Neutrophil (primary cell): Measurements from ENCODE around the gene FAM199X.
"Not testable (repeated sequence)": the region's sequence is repeated elsewhere in the genome, so short reads cannot be mapped to it uniquely, and the experiment has no call there.

Experiments used
- H3K27ac ChIP-seq: fragments of 200-600 bp; sonication (generic); 2 replicates; pipeline ENCODE4 v1.5.1; 2016; ENCODE audit warnings: mild to moderate bottlenecking, moderate library complexity
- H3K27me3 ChIP-seq: fragments of 200-600 bp; sonication (generic); 2 replicates; pipeline ENCODE4 v1.6.0; 2016; ENCODE audit warnings: mild to moderate bottlenecking
- H3K36me3 ChIP-seq: fragments of 200-600 bp; sonication (generic); 2 replicates; pipeline ENCODE4 v1.5.1; 2017
- H3K4me1 ChIP-seq, 2 experiments: fragments of 200-600 bp in 1 of 2; sonication (generic) in 1 of 2; 1 replicate in 1 of 2; 2 replicates in 1 of 2; pipeline versions ENCODE4 v1.5.1 to v1.6.1; 2013 to 2016; ENCODE audit warnings: low read depth in 1 of 2, low read length in 1 of 2, mild to moderate bottlenecking in 1 of 2, moderate library complexity in 1 of 2; ENCODE audit not compliant: control insufficient read depth in 1 of 2, insufficient read depth in 1 of 2
- H3K4me3 ChIP-seq, 2 experiments: fragments of 200-600 bp in 1 of 2; sonication (generic) in 1 of 2; 1 replicate in 1 of 2; 2 replicates in 1 of 2; pipeline ENCODE4 v1.5.1; 2013 to 2016; ENCODE audit warnings: low read depth in 1 of 2, low read length in 1 of 2, mild to moderate bottlenecking in 1 of 2, moderate library complexity in 1 of 2
- H3K9me3 ChIP-seq: fragments of 200-600 bp; sonication (generic); 2 replicates; pipeline ENCODE4 v1.5.1; 2016
- TF ChIP-seq, protein P1 (sequence below): fragments of 200-600 bp; sonication (generic); IDR thresholded peaks from 2 replicates; pipeline ENCODE4 v1.5.1; 2016; ENCODE audit warnings: antibody characterized with exemption

The FAM199X gene

DNA sequence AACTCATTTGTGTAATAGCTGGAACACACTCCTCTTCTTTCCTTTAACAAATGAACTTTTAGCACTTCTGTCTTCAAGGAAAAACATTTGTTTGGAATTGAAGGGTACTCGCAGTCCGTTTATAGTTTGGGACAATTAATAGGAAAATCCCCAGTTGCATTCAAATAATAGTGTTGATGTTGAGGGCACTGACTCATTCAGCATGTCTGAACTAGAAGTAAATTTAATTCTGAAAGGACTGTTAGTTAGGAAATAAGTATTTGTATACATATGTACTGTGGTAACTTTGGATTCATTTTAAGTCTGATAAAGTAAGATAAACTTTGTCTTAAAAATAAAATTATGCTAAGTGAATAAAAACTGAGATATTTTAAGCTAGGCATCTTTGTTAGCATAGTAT is 27.2 kb downstream of the FAM199X start:
- H3K27ac ChIP-seq = no peak overlapping the region
- TF ChIP-seq, protein P1, sequence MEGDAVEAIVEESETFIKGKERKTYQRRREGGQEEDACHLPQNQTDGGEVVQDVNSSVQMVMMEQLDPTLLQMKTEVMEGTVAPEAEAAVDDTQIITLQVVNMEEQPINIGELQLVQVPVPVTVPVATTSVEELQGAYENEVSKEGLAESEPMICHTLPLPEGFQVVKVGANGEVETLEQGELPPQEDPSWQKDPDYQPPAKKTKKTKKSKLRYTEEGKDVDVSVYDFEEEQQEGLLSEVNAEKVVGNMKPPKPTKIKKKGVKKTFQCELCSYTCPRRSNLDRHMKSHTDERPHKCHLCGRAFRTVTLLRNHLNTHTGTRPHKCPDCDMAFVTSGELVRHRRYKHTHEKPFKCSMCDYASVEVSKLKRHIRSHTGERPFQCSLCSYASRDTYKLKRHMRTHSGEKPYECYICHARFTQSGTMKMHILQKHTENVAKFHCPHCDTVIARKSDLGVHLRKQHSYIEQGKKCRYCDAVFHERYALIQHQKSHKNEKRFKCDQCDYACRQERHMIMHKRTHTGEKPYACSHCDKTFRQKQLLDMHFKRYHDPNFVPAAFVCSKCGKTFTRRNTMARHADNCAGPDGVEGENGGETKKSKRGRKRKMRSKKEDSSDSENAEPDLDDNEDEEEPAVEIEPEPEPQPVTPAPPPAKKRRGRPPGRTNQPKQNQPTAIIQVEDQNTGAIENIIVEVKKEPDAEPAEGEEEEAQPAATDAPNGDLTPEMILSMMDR = no peak
- H3K36me3 ChIP-seq = peaks cover 40% of the 10 kb centered on the region
- H3K27me3 ChIP-seq = no peaks in the 10 kb centered on the region
- no peak overlapping the region for H3K4me3 ChIP-seq
- no peaks in the 10 kb centered on the region for H3K9me3 ChIP-seq
- H3K4me1 ChIP-seq = no peaks in the 10 kb centered on the region

DNA sequence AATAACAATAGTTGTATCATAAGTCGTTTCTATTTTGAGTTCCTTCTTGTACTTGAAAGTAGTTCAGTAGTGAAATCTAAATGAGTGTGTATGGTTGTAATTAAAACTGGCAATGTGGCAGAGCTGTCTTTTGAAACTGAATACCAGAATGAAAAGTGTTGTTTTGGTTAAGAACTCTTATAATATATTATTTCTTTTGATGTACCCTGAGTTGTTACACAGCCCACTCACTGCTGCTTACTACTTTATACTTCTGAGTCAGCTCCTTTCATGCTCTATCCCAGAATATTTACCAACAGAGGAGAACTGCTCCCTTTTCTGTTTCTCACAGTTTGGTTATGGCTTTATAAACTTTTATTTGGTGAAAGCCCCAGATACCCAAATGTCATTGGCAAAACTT is 28.8 kb downstream of the FAM199X start:
- no peak overlapping the region for H3K27ac ChIP-seq
- TF ChIP-seq, protein P1 = no peak

DNA sequence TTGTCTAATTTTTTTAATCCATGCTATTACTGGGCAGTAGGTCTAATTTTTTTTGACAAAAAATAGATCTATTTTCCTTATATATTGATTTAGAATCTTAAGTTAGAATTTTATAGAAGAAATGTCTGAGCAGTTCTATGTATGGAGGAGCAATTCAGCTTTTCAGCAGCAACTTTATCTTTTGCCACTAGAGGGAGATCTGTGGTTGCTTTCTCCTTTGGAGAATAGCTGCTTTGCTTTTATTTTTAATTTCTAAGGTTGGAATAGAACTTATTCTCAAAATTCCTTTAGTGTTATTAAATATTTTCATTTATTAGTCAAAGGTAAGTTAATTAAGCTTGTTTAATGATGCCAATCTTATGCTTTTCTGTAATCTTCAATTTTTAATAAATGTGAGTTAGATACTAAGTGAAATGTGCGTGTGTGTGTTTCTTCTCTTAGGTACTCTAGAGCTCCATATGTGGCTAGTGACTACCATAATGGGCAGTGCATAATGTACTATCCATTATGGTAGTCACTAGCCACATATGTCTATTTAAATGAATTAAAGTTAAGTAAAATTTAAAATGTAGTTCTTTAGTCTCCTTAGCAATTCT is 29.3 kb downstream of the FAM199X start:
- Histone ChIP-seq H3K9me3 (no peaks in the 10 kb centered on the region), H3K27ac (no peak overlapping the region), H3K4me1 (no peaks in the 10 kb centered on the region), H3K36me3 (peaks cover 27% of the 10 kb centered on the region), H3K27me3 (no peaks in the 10 kb centered on the region), H3K4me3 (no peak overlapping the region)
- TF ChIP-seq, protein P1 = peak; percentile 19

More for the DNA sequence above, 28.8 kb downstream of the FAM199X start:
- peaks cover 25% of the 10 kb centered on the region for H3K36me3 ChIP-seq
- H3K27me3 ChIP-seq = no peaks in the 10 kb centered on the region
- no peaks in the 10 kb centered on the region for H3K9me3 ChIP-seq
- H3K4me3 ChIP-seq = no peak overlapping the region
- no peaks in the 10 kb centered on the region for H3K4me1 ChIP-seq

DNA sequence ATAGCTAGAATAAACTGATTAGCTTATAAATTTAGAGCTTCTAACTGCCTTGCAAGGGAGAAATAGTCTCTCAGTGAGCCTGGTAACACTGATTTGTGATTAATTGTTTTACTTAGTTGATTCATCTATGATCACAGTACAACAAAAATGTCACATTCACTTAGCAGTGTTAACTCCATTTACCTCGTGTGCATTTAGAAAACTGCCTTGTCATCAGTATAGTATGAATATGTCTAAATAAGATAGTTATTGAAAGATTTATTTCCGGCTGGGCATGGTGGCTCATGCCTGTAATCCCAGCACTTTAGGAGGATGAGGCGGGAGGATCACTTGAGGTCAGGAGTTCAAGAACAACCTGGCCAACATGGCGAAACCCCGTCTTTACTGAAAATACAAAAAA is 39.3 kb downstream of the FAM199X start:
- TF ChIP-seq, protein P1 = no peak
- Histone ChIP-seq H3K27ac (no peak overlapping the region), H3K27me3 (no peaks in the 10 kb centered on the region), H3K4me1 (no peaks in the 10 kb centered on the region), H3K9me3 (no peaks in the 10 kb centered on the region), H3K36me3 (peaks cover 3% of the 10 kb centered on the region), H3K4me3 (no peak overlapping the region)

DNA sequence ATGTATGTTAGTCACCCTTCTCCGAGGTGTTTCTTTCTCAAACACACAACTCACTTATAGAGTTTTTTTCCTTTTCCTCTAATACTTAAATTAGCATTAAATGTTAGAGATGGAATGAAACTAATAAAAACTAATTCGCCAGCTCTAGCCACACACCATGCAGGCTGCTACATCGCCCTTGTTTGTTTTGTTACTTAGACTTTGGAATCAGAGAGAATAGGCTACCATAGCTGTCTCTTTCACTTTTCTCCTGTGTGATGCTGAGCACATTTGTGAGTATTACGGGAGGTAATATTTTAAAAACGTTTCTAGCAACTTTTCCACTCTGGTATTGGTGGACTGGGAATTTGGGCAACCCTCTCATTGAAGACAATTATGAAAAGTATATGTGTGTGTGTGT is 44.9 kb downstream of the FAM199X start:
- Histone ChIP-seq H3K4me1 (no peaks in the 10 kb centered on the region), H3K36me3 (no peaks in the 10 kb centered on the region), H3K27me3 (no peaks in the 10 kb centered on the region), H3K9me3 (no peaks in the 10 kb centered on the region), H3K27ac (no peak overlapping the region), H3K4me3 (no peak overlapping the region)
- TF ChIP-seq, protein P1 = no peak

DNA sequence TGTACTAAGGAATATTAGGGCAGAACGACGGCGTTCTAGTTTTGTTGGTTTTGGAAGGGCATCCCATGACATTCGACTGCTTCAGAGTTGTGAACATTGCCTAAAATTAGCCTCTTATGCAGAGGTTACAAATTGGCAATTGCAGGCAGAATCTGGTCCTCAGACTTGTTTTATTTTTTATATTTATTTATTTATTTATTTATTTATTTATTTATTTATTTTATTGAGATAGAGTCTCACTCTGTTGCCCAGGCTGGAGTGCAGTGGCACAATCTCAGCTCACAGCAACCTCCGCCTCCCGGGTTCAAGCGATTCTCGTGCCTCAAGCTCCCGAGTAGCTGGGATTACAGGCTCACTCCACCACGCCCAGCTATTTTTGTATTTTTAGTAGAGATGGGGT is 63.8 kb downstream of the FAM199X start:
- H3K4me3 ChIP-seq, H3K36me3 ChIP-seq, H3K4me1 ChIP-seq, H3K27ac ChIP-seq, H3K27me3 ChIP-seq, H3K9me3 ChIP-seq: not testable (repeated sequence)
